CD4-positive, alpha-beta T cell treated with Interferon gamma for 1 hour (primary cell): ENCODE data around the gene RTN4RL2.
A peak's percentile ranks its signal among the peaks of the same experiment; 100 is the strongest.
"Not testable (repeated sequence)": the region's sequence is repeated elsewhere in the genome, so short reads cannot be mapped to it uniquely, and the experiment has no call there.

Experiments used
- DNase-seq: peaks from one replicate; pipeline ENCODE4 v3.0.0-alpha.2; 2020

RTN4RL2 gene

DNA sequence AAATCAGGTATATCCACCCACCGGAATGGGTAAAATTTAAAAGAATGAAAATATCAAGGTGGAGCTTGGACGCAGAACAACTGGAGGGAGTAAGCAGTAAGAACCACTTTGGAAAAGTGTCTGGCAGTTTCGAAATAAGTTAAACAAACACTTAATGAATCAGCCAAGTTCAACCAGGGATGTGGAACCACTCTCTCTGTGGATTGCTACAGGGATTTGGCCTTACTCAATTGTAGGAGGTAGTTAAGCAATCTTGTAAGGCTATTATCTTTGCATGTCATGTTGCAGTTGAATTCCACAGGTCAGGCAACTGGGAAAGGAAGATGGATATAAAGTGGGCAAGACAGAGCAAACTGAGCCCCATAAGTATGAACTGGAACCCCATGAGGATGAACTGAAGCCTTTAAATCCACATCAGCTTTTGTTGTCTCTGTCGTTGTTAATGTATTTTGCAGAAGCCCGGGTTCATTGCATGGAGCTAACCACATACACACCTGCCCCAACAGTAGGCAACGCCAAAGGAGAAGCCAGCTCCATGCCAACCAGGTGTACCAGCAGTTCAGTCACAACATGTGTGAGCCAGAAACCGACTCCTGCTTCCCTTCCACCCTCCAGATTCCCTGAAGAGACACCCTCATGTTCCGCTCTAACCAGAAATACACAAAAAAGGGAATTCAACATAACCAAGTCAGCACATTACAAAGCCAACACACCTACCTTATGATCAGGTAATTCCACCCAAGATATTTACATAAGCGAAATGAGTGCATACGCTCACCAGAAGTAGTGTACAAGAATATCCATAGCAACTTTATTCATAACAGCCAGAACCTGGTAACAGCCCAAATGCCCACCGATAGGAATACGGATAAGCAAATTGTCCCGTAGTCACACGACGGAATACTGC is 25.4 kb upstream of the RTN4RL2 start:
- DNase-seq = no peak

DNA sequence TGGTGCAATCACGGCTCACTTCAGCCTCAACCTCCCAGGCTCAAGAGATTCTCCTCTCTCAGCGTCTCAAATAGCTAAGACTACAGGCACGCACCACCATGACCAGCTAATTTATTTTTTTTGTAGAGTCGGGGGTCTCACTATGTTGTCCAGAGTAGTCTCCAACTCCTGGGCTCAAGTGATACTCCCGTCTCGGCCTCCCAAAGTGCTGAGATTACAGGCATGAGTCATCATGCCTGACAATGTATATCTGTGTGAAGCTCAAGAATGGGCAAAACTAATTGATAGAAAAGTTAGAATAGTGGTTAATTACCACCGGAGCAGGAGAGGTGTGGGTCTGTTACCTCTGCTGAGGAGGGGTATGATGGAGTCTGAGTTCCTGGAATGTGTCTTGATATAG is 24.3 kb upstream of the RTN4RL2 start:
- no peak for DNase-seq

DNA sequence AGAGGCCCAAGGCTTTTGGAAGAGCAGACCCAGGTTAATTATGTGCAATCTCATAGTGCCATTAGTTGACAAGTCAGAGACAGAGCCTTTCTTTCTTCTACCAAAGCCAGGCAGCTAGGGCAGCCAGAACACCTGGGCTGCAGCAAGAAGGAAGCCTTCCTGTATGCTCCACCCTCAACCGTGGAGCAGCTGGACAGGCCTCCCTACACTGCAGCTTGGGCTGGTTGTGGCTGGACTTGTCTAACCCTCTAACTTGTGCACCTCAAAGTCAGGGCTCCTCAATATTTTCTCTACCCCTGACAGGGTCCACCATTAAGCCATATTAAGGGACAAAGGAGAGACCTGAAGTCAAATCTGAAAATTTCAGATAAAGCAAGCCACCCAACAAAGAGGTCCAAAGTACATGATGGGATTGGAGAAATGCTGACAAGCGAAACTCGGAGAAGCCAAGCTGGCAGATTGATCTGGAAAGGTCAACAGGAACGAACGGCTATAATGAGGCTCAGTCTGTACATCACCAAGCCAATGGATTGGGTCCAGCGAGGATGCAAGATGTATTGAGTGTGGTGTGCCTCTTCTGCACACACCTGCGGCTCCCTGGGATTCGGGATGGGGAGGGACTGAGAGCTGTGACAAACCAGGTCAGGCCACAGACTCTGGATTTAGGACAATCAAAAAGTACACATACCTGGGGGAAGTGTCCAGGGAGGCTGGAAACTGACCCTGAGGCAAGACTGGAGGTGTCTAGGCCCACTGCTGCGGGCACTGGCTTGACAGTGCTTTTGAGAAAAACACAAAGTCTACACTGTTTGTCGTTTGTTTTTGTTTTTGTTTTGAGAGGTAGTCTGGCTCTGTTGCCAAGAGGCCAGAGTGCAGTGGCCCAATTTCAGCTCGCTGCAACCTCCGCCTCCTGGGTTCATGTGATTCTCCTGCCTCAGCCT is 21.7 kb upstream of the RTN4RL2 start:
- DNase-seq = no peak

DNA sequence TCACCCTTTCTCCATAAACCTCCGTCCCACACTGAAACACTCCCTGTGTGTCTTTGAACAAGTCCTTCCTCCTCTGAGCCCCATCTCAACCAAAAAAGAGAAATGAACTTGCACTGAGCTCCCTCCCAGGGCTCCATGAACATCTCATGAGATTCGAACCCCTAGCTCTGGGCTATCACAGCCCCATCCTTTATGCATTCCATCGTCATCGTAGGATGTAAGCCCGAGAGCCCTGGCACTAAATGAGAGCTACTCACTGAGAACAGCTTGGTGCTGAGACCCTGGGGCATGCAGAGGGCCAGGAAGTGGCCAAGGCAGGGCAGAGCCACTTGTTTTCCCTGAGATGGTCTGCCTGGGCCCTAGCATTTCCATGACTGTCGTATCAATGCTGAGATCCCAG is 20.5 kb upstream of the RTN4RL2 start:
- no peak for DNase-seq

DNA sequence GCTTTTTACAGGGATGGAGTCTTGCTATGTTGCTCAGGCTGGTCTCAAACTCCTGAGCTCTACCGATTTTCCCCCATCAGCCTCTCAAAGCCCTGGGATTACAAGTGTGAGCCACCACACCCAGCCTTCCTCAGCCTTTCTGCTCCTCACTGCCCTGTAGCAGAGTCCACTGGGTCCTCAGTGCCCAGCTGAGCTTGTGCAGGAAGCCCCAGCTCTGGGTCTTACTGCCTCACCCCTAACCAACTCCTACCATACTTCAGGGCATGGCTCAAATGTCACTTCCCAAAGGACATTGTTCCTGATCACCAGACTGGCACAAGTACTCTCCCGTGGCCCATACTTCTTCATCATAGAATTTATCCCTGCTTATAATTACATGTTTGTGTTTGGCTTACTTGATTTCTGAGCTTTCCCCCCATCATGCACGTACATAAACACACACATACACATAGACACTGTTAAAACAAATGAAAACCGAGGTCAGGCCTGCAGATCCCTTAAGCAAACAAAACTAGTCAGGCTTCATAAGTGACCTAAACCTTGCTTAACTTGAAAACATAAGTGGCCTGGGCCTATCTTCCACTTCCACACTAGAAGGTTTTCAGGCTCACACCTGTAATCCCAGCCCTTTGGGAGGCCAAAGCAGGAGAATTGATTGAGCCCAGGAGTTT is 19.4 kb upstream of the RTN4RL2 start:
- DNase-seq = no peak

DNA sequence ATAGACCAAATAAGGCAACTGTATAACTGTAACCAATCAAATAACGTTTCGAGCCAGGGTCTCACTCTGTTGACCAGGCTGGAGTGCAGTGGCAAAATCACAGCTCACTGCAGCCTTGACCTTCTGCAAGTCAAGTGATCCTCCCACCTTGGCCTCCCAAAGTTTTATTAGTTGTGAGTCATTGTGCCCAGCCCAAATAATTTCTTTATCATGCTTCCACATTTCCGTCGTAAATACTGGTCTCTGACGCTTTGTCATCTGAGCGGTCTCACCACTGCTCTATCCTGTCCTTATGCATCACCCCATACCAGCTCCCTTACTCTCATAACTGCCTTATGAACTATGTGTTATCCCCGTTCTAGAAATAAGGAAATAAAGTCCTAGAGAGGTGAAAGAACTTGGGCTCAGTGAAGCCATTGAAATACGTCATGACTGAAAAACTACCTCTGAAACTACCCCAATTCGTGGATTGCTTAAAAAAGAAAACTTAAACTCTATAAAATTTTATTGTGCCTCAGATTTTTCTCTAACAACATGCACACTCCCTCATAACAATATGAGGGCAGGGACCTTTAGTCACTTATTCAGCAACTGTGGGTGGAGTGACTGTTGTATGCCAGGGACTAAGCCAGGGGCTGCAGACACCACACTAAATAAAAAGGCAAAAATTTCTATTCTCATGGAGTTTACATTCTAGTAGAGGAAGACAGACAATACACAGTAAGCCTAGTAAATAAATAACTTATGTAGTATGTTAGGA is 15.8 kb upstream of the RTN4RL2 start:
- DNase-seq = no peak

DNA sequence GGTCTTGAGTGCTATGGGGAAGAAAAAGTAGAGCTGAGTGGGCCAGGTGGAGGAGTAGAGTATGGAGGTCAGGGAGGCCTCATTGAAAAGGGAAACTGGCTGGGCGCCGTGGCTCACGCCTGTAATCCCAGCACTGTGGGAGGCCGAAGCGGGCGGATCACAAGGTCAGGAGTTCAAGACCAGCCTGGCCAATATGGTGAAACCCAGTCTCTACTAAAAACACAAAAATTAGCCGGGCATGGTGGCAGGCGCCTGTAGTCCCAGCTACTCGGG is 15.3 kb upstream of the RTN4RL2 start:
- DNase-seq = not testable (repeated sequence)

GRCh38 chr11:57446055-57446454 is 14.3 kb upstream of the RTN4RL2 start:
- no peak for DNase-seq

DNA sequence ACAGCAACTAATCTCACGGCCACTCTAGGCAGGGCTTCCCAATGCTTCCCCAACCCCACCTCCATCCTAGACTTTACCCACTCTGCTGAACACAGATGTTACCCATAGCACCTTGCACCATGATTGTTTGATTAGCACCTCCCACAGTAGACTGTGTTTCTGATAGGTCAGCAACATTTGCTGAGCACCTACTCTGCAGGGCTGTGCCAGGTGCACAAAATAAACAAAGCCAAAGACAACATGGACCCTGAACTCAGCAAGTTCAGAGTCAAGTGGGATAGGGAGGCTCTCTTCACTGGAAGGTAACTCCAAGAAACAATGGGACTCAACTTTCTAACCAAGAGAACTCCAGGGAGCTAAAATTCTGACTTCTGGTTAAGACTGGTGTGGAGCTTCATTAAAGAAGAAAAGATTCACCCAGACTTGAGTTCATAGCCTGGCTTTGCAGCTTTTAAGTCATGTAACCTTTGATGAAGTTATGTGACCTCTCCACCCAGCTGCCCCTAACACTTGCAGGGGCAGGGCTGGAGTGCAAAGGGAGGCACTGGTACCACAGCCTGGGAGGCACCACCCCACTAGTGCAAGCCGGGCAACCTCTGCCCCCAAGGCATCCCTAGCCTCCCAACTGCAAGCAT is 6.7 kb upstream of the RTN4RL2 start:
- no peak for DNase-seq

DNA sequence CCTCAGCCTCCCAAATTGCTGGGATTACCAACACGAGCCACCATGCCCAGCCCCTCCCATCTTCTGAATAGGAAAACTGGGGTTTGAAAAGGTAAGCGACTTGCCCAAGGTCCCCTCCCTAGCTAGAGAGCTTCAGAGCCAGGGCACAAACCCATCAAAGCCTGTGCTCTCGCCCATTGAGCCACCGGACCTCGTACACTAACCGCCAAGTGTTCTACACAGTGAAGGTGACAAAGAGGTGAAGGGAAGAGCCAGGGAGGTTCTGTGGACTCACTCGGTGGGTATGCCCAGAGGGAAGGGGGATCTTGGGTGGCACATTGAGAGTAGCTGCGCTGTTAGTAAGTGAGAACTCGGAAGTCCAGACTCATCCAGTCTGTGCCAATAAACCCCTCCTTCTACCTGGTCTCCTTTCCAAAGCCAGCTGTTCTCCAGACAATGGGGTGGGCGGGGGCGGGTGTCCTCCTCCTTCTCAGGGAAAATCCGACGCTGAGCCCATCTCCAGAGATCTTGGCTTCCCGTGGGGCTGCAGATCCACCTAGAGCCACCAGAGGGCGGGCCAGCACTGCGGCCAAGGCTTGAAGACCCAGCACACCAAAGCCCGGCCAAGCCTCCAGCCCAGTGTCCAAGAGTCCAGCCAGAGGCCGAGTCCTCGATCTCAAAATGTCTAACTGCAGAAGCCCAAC is 3.2 kb upstream of the RTN4RL2 start:
- DNase-seq = peak; percentile 68

- no peak for DNase-seq
Observed at GRCh38 chr11:57457643-57458023, 2.7 kb upstream of the RTN4RL2 start.

DNA sequence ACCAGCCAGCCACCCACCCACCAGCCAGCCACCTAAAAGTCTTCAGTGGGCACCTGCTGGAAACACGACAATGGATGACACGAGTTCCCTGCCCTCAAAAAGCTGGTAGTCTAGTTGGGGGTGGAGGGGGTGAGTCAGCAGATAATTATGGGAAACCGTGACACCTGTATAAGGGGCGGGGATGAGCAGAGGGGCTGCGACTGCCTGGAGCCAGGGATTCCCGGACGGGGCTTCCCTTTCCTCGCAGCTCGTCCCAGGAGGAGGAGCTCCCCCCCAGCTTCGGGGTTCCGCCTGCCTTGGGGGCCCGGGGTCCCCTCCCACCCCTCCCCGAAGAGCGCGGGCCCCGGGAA is 2.3 kb upstream of the RTN4RL2 start:
- DNase-seq = no peak

DNA sequence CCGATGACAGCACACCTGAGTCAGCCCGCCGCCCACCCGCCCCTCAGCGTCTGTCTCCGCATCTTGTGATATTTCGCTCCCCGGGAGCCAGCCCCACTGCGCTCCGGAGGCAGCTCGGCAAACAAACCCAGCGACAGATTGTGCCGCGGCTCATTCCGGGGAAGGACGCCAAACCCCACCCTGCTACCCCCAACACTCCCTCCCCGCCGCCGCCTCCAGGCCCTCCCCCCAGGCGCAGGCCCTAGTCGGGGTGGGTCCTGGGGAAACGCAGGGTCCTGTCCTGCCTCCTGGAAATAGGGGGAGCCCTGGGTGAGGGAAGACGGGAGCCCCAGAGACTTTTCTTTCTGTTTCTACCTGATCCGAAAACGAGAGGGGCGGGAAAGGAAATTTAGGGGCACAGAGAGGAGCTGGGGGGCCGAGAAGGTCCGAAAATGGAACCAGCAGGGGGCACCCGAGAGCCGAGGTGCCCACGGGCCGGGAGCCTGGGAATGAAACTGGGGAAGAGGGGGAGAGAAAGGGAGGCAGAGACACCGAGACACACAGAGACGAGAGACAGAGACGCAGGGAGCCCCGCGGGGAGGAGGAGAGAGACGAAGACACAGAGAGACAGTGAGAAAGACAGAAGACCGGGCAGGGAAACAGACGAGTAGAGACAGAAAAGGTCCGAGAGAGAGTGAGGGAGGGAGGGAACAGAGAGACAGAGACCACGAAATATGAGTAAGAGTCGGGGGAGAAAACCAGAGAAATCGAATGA is 1.7 kb upstream of the RTN4RL2 start:
- no peak for DNase-seq

- no peak for DNase-seq
Observed at GRCh38 chr11:57459164-57460021, 935 bp upstream of the RTN4RL2 start.

GRCh38 chr11:57460758-57461749 is 726 bp downstream of the RTN4RL2 start:
- DNase-seq = no peak

DNA sequence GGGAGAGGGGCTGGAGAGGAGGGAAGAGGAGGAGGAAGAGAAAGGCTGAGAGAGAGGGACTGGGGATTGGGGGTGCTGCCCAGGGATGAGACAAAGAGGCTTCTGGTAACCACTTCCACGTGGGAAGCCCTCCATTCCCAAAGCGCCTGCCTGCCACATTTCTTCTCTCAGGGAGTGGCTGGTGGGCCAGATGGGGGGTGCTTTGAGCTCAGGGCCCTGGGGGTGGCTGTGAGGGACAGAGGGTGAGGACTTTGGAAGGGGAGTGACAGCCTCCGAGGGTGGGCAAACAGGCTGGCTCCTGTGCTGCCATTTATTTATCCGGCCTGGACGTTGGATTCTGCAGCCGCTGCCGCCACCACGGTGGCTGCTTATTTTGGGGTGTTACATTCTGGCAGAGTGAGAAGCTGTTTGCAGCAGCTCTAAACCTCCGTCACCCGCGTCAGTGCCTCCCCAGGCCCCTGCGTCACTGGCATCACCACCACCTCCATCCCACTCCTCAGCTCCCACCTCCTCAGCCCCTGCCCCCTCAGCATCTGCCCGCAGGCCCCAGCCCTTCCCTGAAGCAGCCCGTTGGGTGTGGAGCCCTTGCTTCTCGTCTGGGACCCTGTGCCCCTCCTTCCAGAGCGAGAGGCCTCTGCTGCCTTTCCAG is 1.6 kb downstream of the RTN4RL2 start:
- DNase-seq = no peak

- no peak for DNase-seq
Observed at GRCh38 chr11:57462597-57462996, 2.3 kb downstream of the RTN4RL2 start.
